ENCODE measurements around the gene TNS1.
A peak's percentile ranks its signal among the peaks of the same experiment; 100 is the strongest.

The TNS1 gene

GRCh38 chr2:217998926-217999594 lies 3.7 kb downstream of the TNS1 start:
- no peak for DNase-seq

GRCh38 chr2:217997510-217997909 lies 5.3 kb downstream of the TNS1 start:
- no peak for DNase-seq

GRCh38 chr2:217996361-217996760 lies 6.4 kb downstream of the TNS1 start:
- no peak for DNase-seq

- no peak for DNase-seq
Observed at GRCh38 chr2:217995731-217996231, 7.0 kb downstream of the TNS1 start.

- DNase-seq, result no peak
Observed at GRCh38 chr2:217994776-217995274, 8.0 kb downstream of the TNS1 start.

- peak in 2 of 3 experiments; percentile 3 to 42 for DNase-seq
Observed at GRCh38 chr2:217993817-217994463, 8.9 kb downstream of the TNS1 start.

- DNase-seq, result no peak
Observed at GRCh38 chr2:217993138-217993537, 9.7 kb downstream of the TNS1 start.

GRCh38 chr2:217992061-217992460 lies 10.7 kb downstream of the TNS1 start:
- no peak for DNase-seq

- DNase-seq, result no peak
Observed at GRCh38 chr2:217990791-217991465, 11.9 kb downstream of the TNS1 start.

GRCh38 chr2:217990389-217990788 lies 12.4 kb downstream of the TNS1 start:
- no peak for DNase-seq

- DNase-seq, result no peak
Observed at GRCh38 chr2:217989221-217989948, 13.4 kb downstream of the TNS1 start.

- no peak for DNase-seq
Observed at GRCh38 chr2:217988840-217989204, 14.0 kb downstream of the TNS1 start.

GRCh38 chr2:217988014-217988839 lies 14.6 kb downstream of the TNS1 start:
- peak; percentile 63 to 84 (median 71) for DNase-seq

- no peak for DNase-seq
Observed at GRCh38 chr2:217987391-217987790, 15.4 kb downstream of the TNS1 start.

- DNase-seq, result no peak
Observed at GRCh38 chr2:217986256-217986961, 16.4 kb downstream of the TNS1 start.

- DNase-seq, result no peak
Observed at GRCh38 chr2:217983276-217984233, 19.2 kb downstream of the TNS1 start.

GRCh38 chr2:217981971-217982370 lies 20.8 kb downstream of the TNS1 start:
- DNase-seq, result no peak

- DNase-seq, result no peak
Observed at GRCh38 chr2:217981084-217981730, 21.6 kb downstream of the TNS1 start.

- no peak for DNase-seq
Observed at GRCh38 chr2:217980591-217980990, 22.2 kb downstream of the TNS1 start.

- DNase-seq, result no peak
Observed at GRCh38 chr2:217980036-217980435, 22.8 kb downstream of the TNS1 start.
